GM23248 (cell line): ENCODE measurements around the gene DESI1. TPM values are rescaled to one million over a fixed set of nuclear protein-coding genes. Genes with fewer than 3 reads are reported as not detected.
A peak's percentile ranks its signal among the peaks of the same experiment; 100 is the strongest.

ENCODE experiments used
- DNase-seq: peaks from one replicate; pipeline ENCODE4 v3.0.0-alpha.2; 2015
- H2AFZ ChIP-seq: fragments of 200-600 bp; sonication (generic); 2 replicates; pipeline ENCODE4 v1.6.1; 2016; ENCODE audit warnings: antibody characterized with exemption
- H3F3A ChIP-seq: fragments of 200-600 bp; sonication (generic); 2 replicates; pipeline ENCODE4 v1.6.1; 2016; ENCODE audit warnings: mild to moderate bottlenecking, antibody characterized with exemption, mixed run types; ENCODE audit not compliant: insufficient read depth
- H3K27ac ChIP-seq: fragments of 200-600 bp; sonication (generic); 2 replicates; pipeline ENCODE4 v1.5.1; 2016; ENCODE audit warnings: mild to moderate bottlenecking
- H3K27me3 ChIP-seq: fragments of 200-600 bp; sonication (generic); replicated peaks from 2 replicates; pipeline ENCODE4 v1.6.1; 2016; ENCODE audit warnings: mild to moderate bottlenecking; ENCODE audit not compliant: insufficient read depth
- H3K36me3 ChIP-seq: fragments of 200-600 bp; sonication (generic); 2 replicates; pipeline ENCODE4 v1.6.1; 2016; ENCODE audit warnings: low read depth, mild to moderate bottlenecking
- H3K4me1 ChIP-seq: fragments of 200-600 bp; sonication (generic); 2 replicates; pipeline ENCODE4 v1.6.1; 2016; ENCODE audit warnings: mild to moderate bottlenecking; ENCODE audit not compliant: insufficient read depth
- H3K4me2 ChIP-seq: fragments of 200-600 bp; sonication (generic); one replicate; pipeline ENCODE4 v1.6.1; 2016; ENCODE audit warnings: mild to moderate bottlenecking; ENCODE audit not compliant: unreplicated experiment
- H3K4me3 ChIP-seq: fragments of 200-600 bp; sonication (generic); 2 replicates; pipeline ENCODE4 v1.5.1; 2016; ENCODE audit warnings: mild to moderate bottlenecking
- H3K79me2 ChIP-seq: fragments of 200-600 bp; sonication (generic); 2 replicates; pipeline ENCODE4 v1.6.1; 2016; ENCODE audit warnings: mild to moderate bottlenecking; ENCODE audit not compliant: insufficient read depth
- H3K9ac ChIP-seq: fragments of 200-600 bp; sonication (generic); 2 replicates; pipeline ENCODE4 v1.6.1; 2016; ENCODE audit warnings: mild to moderate bottlenecking
- H3K9me2 ChIP-seq: fragments of 200-600 bp; sonication (generic); 2 replicates; pipeline ENCODE4 v1.6.1; 2016; ENCODE audit warnings: mixed run types, mild to moderate bottlenecking, moderate library complexity; ENCODE audit not compliant: insufficient read depth
- H3K9me3 ChIP-seq: fragments of 200-600 bp; sonication (generic); one replicate; pipeline ENCODE4 v1.6.1; 2017; ENCODE audit warnings: low read depth
- H4K20me1 ChIP-seq: fragments of 200-600 bp; sonication (generic); 2 replicates; pipeline ENCODE4 v1.6.0; 2016; ENCODE audit not compliant: insufficient read depth
- EZH2 ChIP-seq: fragments of 200-600 bp; sonication (generic); IDR thresholded peaks from 2 replicates; pipeline ENCODE4 v1.6.1; 2018; ENCODE audit warnings: antibody characterized with exemption, mild to moderate bottlenecking; ENCODE audit not compliant: insufficient read depth, poor library complexity, severe bottlenecking
- EZH2phosphoT487 ChIP-seq: fragments of 200-600 bp; sonication (generic); IDR thresholded peaks from 2 replicates; pipeline ENCODE4 v1.6.1; 2018; ENCODE audit warnings: antibody characterized with exemption, moderate library complexity, mild to moderate bottlenecking, low read depth; ENCODE audit not compliant: insufficient read depth
- WGBS, 2 experiments: methylation state at CpG; one replicate each; pipeline ENCODE4 v1.1.6; 2015 to 2017; ENCODE audit warnings: low lambda C conversion rate in 2 of 2, low coverage in 1 of 2; ENCODE audit errors: missing lambda C conversion rate in 2 of 2; 5-methylcytosine and 5-hydroxymethylcytosine counted together
- in situ Hi-C: fragments of 300-500 bp; cut with MboI; formaldehyde crosslinking; loops from 2 replicates; pipeline ENCODE4 v1.15.0; 2020
- polyA plus RNA-seq: library from polyadenylated mRNA; unstranded; fragments of >200 nt; fragmentation: Nextera tagmentation; extraction: Ambion mirVana; gene quantifications from 2 replicates; pipeline ENCODE4 v1.2.1, GENCODE V29; 2016
- total RNA-seq: library from RNA; depleted of rRNA; stranded (reverse); fragments of >200 nt; shearing (Covaris generic); gene quantifications from 2 replicates; pipeline ENCODE4 v1.2.3, GENCODE V29; 2014

Gene DESI1
- total and polyA plus RNA-seq, 2 experiments from 2014 or later, result 42.2 to 44.3 TPM

DNA sequence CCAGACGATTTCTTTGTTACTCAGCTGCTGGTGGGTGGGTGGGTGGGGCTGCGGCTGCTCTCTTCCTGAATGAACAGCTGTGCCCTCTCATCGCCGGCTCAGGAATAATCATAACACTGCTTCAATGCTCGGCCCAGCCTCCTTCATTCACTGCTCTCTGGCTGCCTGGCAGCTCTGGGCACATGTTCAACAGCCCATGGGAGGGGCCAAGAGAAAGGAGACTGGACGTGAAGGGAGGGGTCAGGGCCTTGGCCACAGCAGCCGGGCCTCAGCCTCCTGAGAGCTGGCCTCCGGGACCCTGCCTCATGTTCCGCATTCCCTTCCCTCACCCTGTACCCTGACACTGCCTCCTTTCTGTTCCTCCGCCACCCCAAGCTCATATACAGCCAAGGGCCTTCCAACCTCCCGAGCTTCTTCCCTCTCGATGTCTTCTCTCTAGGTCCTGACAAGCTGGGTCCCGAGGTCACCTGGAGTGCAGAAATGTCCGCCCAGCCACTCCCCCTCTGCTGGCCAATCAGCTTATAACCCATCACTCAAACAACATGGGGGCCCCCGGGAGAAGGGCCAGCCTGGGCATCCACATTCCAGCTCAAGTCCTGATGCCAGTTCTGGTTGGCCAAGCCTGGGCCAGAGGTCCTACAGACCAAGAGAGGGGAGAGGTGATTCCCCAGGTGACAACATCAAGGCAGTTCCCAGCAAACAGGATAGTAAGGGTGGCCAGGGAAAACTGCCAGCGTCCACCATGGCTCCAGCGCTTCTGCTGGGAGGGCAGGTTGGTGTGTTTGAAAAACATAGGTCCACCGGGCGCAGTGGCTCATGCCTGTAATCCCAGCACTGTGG is 63.2 kb downstream of the DESI1 start:
- Histone ChIP-seq H3K9me3 (no peaks in the 10 kb centered on the region), H3K4me1 (peaks cover 18% of the 10 kb centered on the region), H4K20me1 (no peaks in the 10 kb centered on the region), H3K4me2 (peak overlapping the region; percentile 50), H2AFZ (peak overlapping the region; percentile 87), H3K36me3 (no peaks in the 10 kb centered on the region), H3K27ac (peak overlapping the region; percentile 75), H3K79me2 (no peaks in the 10 kb centered on the region), H3F3A (0 out of 2 replicates have a peak, but pooled peaks cover 5% of the 10 kb centered on the region), H3K27me3 (no peaks in the 10 kb centered on the region), H3K4me3 (no peak overlapping the region), H3K9me2 (no peaks in the 10 kb centered on the region), H3K9ac (peak overlapping the region; percentile 67; the same call in 1 of the 2 replicates)
- 37% methylated on average over 18 to 19 of the region's 19 CpGs for WGBS, 2 experiments
- peak; percentile 89 for DNase-seq
- no peak for TF ChIP-seq EZH2
- in situ Hi-C loops, result no loop called here

DNA sequence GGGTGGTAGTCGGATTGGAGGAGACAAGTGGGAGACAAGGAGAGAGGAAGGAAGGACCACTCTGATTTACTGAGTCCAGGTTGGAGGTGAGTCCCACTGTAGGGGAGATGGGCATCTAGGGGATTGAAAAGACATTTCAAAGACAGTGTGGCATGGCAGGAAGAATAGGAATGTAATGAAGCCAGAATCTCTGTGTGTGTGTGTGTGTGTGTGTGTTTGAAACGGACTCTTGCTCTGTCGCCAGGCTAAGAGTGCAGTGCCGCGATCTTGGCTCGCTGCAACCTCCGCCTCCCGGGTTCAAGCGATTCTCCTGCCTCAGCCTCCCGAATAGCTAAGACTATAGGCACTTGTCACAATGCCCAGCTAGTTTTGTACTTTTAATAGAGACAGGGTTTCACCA is 64.3 kb downstream of the DESI1 start:
- Histone ChIP-seq H3K9ac (no peak overlapping the region; the same call in 1 of the 2 replicates), H3K9me2 (no peaks in the 10 kb centered on the region), H2AFZ (peak overlapping the region; percentile 87), H3K4me2 (peak overlapping the region; percentile 64), H3K4me3 (no peak overlapping the region), H3K79me2 (no peaks in the 10 kb centered on the region), H3K9me3 (no peaks in the 10 kb centered on the region), H3F3A (0 out of 2 replicates have a peak, but pooled peaks cover 5% of the 10 kb centered on the region), H3K36me3 (no peaks in the 10 kb centered on the region), H3K4me1 (peaks cover 17% of the 10 kb centered on the region), H3K27ac (no peak overlapping the region), H4K20me1 (no peaks in the 10 kb centered on the region), H3K27me3 (no peaks in the 10 kb centered on the region)
- no peak for TF ChIP-seq EZH2phosphoT487
- no peak for TF ChIP-seq EZH2
- 89 to 92% methylated on average over 10 of the region's 10 CpGs for WGBS, 2 experiments
- in situ Hi-C loops, result no loop called here
- DNase-seq, result no peak

DNA sequence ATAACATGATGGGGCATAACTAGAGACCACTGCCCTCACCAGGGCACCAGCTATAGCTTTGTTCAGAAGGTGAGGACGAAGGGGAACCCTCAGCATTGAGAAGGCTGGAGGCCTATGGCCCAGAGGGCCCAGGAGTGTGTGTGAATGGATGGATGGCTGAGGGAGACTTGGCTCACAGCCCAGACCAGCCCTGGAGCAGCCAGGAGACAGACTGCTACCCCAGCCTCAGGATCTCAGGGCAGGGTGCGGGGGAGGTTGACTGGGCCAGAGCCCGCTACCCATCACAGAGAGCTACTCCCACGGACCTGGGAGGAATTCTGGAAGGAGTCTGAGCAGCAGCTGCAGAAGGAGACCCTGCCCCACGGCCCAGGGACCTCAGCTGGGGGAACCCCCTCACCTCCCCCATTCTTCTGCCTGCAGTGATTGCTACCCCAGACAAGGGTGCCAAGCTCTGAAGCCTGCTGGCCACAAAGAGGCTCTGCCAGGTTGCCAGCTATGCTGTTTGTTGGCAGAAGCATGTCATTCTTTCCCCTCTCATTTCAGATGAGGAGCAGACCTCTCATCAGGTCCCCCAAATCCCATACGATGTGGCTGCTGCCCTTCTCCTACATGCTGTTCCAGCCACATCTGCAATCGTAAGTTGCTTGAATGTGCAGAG is 65.4 kb downstream of the DESI1 start:
- TF ChIP-seq EZH2phosphoT487, result no peak
- TF ChIP-seq EZH2, result no peak
- Histone ChIP-seq H3K36me3 (no peaks in the 10 kb centered on the region), H3K79me2 (no peaks in the 10 kb centered on the region), H3K9ac (no peak overlapping the region), H2AFZ (no peak overlapping the region), H3K4me3 (no peak overlapping the region), H3K4me2 (no peak overlapping the region), H3K4me1 (peaks cover 13% of the 10 kb centered on the region), H3K27me3 (no peaks in the 10 kb centered on the region), H4K20me1 (no peaks in the 10 kb centered on the region), H3K27ac (no peak overlapping the region), H3K9me2 (no peaks in the 10 kb centered on the region), H3F3A (0 out of 2 replicates have a peak, but pooled peaks cover 5% of the 10 kb centered on the region), H3K9me3 (no peaks in the 10 kb centered on the region)
- DNase-seq, result no peak
- in situ Hi-C loops, result no loop called here
- WGBS, 2 experiments, result 71 to 84% methylated on average over 6 to 7 of the region's 7 CpGs

DNA sequence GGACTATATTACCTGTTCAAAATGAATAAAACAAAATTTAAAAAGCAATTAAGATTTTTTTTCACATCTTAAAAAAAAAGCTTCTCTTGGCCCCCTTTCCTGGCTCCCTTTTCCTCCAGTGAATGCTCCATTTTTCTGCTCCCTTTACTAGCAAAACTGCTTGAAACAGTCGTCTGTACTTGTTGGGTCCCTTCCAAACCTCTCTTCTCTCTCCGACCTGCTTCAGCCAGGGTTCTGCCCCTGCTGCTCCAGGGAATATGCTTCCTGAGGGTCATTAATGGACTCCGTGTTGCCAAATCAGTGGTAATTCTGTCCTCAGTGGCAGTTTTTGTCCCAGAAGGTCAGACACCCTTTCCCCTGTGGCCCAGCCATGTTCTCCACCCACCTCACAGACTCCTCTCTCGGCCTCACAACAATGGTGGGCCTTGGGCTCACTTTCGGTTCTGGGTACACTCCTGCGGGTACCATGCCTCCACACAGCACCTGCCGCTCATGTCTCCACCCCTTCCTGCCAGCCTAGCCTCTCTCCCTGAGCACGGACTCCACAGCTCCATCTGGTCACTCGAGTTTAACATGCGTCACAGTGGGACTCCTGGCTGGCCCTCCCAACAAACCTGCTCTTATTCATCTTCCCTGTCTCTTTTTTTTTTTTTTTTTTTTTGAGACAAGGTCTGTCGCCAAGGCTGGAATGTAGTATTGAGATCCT is 68.8 kb downstream of the DESI1 start:
- Histone ChIP-seq H3K9ac (no peak overlapping the region), H3K4me1 (peaks cover 5% of the 10 kb centered on the region; the same call in 1 of the 2 replicates), H2AFZ (no peak overlapping the region), H3K27ac (no peak overlapping the region), H3K9me3 (no peaks in the 10 kb centered on the region), H3F3A (0 out of 2 replicates have a peak, but pooled peaks cover 4% of the 10 kb centered on the region), H3K4me2 (no peak overlapping the region), H3K4me3 (no peak overlapping the region), H3K79me2 (no peaks in the 10 kb centered on the region), H3K9me2 (no peaks in the 10 kb centered on the region), H3K36me3 (no peaks in the 10 kb centered on the region), H4K20me1 (no peaks in the 10 kb centered on the region), H3K27me3 (no peaks in the 10 kb centered on the region)
- in situ Hi-C loops, result no loop called here
- TF ChIP-seq EZH2 (no peak), EZH2phosphoT487 (no peak)
- DNase-seq, result no peak
- WGBS, 2 experiments, result 77 to 78% methylated on average over 10 to 11 of the region's 11 CpGs
